Mesenchymal stem cell (in vitro differentiated cells and primary cell): ENCODE results near the gene GHR.
A peak's percentile ranks its signal among the peaks of the same experiment; 100 is the strongest.

Experiments
- DNase-seq: peaks from one replicate; pipeline ENCODE4 v3.0.0-alpha.2; 2013
- H2AFZ ChIP-seq: one replicate; pipeline ENCODE4 v1.6.1; 2013; ENCODE audit warnings: low read depth, mild to moderate bottlenecking, control low read depth, inconsistent platforms, low read length, moderate library complexity
- H2AK5ac ChIP-seq: 2 replicates; pipeline ENCODE4 v1.6.1; 2013; ENCODE audit warnings: low read length, moderate library complexity, mild to moderate bottlenecking, inconsistent platforms; ENCODE audit not compliant: severe bottlenecking
- H2BK120ac ChIP-seq: one replicate; pipeline ENCODE4 v1.6.1; 2013; ENCODE audit warnings: low read depth, mild to moderate bottlenecking, inconsistent platforms, low read length, moderate library complexity
- H2BK12ac ChIP-seq, 2 experiments: one replicate each; pipeline ENCODE4 v1.6.1; 2013; ENCODE audit warnings: inconsistent platforms in 2 of 2, low read length in 2 of 2, mild to moderate bottlenecking in 2 of 2, moderate library complexity in 2 of 2, control low read depth in 1 of 2
- H2BK15ac ChIP-seq: one replicate; pipeline ENCODE4 v1.6.1; 2013; ENCODE audit warnings: mild to moderate bottlenecking, low read depth, inconsistent platforms; ENCODE audit not compliant: poor library complexity, severe bottlenecking
- H2BK5ac ChIP-seq: 2 replicates; pipeline ENCODE4 v1.6.1; 2013; ENCODE audit warnings: low read depth, mild to moderate bottlenecking, low read length, control low read depth, inconsistent platforms; ENCODE audit not compliant: poor library complexity, severe bottlenecking
- H3K14ac ChIP-seq, 2 experiments: one replicate each; pipeline ENCODE4 v1.6.1; 2013; ENCODE audit warnings: inconsistent platforms in 2 of 2, low read length in 2 of 2, control low read depth in 1 of 2, mild to moderate bottlenecking in 1 of 2, moderate library complexity in 1 of 2
- H3K18ac ChIP-seq, 2 experiments: one replicate each; pipeline ENCODE4 v1.6.1; 2013; ENCODE audit warnings: inconsistent platforms in 2 of 2, low read length in 2 of 2, control low read depth in 1 of 2, low read depth in 1 of 2, mild to moderate bottlenecking in 1 of 2
- H3K23ac ChIP-seq, 2 experiments: one replicate each; pipeline ENCODE4 v1.6.1; 2013; ENCODE audit warnings: inconsistent platforms in 2 of 2, low read length in 2 of 2, mild to moderate bottlenecking in 2 of 2, moderate library complexity in 2 of 2, control low read depth in 1 of 2
- H3K27ac ChIP-seq: 2 replicates; pipeline ENCODE4 v1.5.1; 2013; ENCODE audit warnings: mild to moderate bottlenecking, moderate library complexity, low read length, control low read depth, inconsistent platforms; ENCODE audit not compliant: poor library complexity, severe bottlenecking
- H3K27me3 ChIP-seq, 2 experiments: 2 replicates each; pipeline versions ENCODE4 v1.6.1 to v1.7.0; 2013; ENCODE audit warnings: low read length in 2 of 2, mild to moderate bottlenecking in 2 of 2, moderate library complexity in 2 of 2, control low read depth in 1 of 2, inconsistent platforms in 1 of 2; ENCODE audit not compliant: control insufficient read depth in 1 of 2, insufficient read depth in 1 of 2
- H3K36me3 ChIP-seq, 2 experiments: 2 replicates each; pipeline versions ENCODE4 v1.6.1 to v1.7.0; 2013; ENCODE audit warnings: low read length in 2 of 2, control low read depth in 1 of 2, inconsistent platforms in 1 of 2, low read depth in 1 of 2, mild to moderate bottlenecking in 1 of 2; ENCODE audit not compliant: insufficient read depth in 2 of 2, control insufficient read depth in 1 of 2
- H3K4ac ChIP-seq, 2 experiments: one replicate each; pipeline ENCODE4 v1.6.1; 2013; ENCODE audit warnings: inconsistent platforms in 2 of 2, low read length in 2 of 2, mild to moderate bottlenecking in 2 of 2, moderate library complexity in 2 of 2, control low read depth in 1 of 2, low read depth in 1 of 2
- H3K4me1 ChIP-seq: 2 replicates; pipeline ENCODE4 v1.6.1; 2013; ENCODE audit warnings: low read depth, low read length, control low read depth; ENCODE audit not compliant: control insufficient read depth, insufficient read depth
- H3K4me2 ChIP-seq: 2 replicates; pipeline ENCODE4 v1.6.1; 2013; ENCODE audit warnings: low read length, mild to moderate bottlenecking, inconsistent platforms; ENCODE audit not compliant: poor library complexity, severe bottlenecking
- H3K4me3 ChIP-seq, 2 experiments: 2 replicates each; pipeline versions ENCODE4 v1.5.1 to v1.7.0; 2013; ENCODE audit warnings: low read length in 2 of 2, mild to moderate bottlenecking in 2 of 2, control low read depth in 1 of 2, low read depth in 1 of 2; ENCODE audit not compliant: insufficient read depth in 1 of 2
- H3K79me1 ChIP-seq: replicated peaks from 2 replicates; pipeline ENCODE4 v1.6.1; 2013; ENCODE audit warnings: mild to moderate bottlenecking, control low read depth, low read length, inconsistent platforms; ENCODE audit not compliant: poor library complexity, severe bottlenecking
- H3K9ac ChIP-seq: 2 replicates; pipeline ENCODE4 v1.7.0; 2013; ENCODE audit warnings: mild to moderate bottlenecking, low read length, moderate library complexity
- H3K9me3 ChIP-seq: 2 replicates; pipeline ENCODE4 v1.7.0; 2013; ENCODE audit warnings: mild to moderate bottlenecking, low read length; ENCODE audit not compliant: control insufficient read depth
- H4K8ac ChIP-seq: one replicate; pipeline ENCODE4 v1.6.1; 2013; ENCODE audit warnings: inconsistent platforms, mild to moderate bottlenecking, low read length, moderate library complexity
- H4K91ac ChIP-seq: one replicate; pipeline ENCODE4 v1.6.1; 2013; ENCODE audit warnings: mild to moderate bottlenecking, low read length, inconsistent platforms
- WGBS: methylation state at CpG from one replicate; pipeline ENCODE4 v1.1.7; 2013; ENCODE audit warnings: mixed read lengths; 5-methylcytosine and 5-hydroxymethylcytosine counted together

The GHR gene

GRCh38 chr5:42387563-42387962 is 35.7 kb upstream of the GHR start:
- no peak overlapping the region for H2AFZ ChIP-seq
- no peaks in the 10 kb centered on the region for H3K27me3 ChIP-seq
- H2BK15ac ChIP-seq = no peak overlapping the region
- H3K4me2 ChIP-seq = no peak overlapping the region
- H3K4me1 ChIP-seq = no peaks in the 10 kb centered on the region
- no peak overlapping the region for H3K4ac ChIP-seq
- no peak overlapping the region for H3K4me3 ChIP-seq
- H4K91ac ChIP-seq = no peak overlapping the region
- H2BK12ac ChIP-seq = no peak overlapping the region
- H3K18ac ChIP-seq = no peak overlapping the region
- H2BK120ac ChIP-seq = no peak overlapping the region
- no peak overlapping the region for H3K14ac ChIP-seq
- DNase-seq = no peak
- no peak overlapping the region for H2BK5ac ChIP-seq
- H3K9ac ChIP-seq = no peak overlapping the region
- no peak overlapping the region for H4K8ac ChIP-seq
- H3K36me3 ChIP-seq = no peaks in the 10 kb centered on the region
- no peak overlapping the region for H3K27ac ChIP-seq
- H3K79me1 ChIP-seq = no peaks in the 10 kb centered on the region
- no peak overlapping the region for H2AK5ac ChIP-seq
- H3K23ac ChIP-seq = no peak overlapping the region
- H3K9me3 ChIP-seq = peaks cover 2% of the 10 kb centered on the region
- 60% methylated on average over 1 of the region's 2 CpGs for WGBS

- Histone ChIP-seq H3K79me1 (no peaks in the 10 kb centered on the region), H3K14ac (no peak overlapping the region), H2AK5ac (no peak overlapping the region), H2BK120ac (no peak overlapping the region), H3K18ac (no peak overlapping the region), H3K9me3 (peaks cover 8% of the 10 kb centered on the region), H4K91ac (no peak overlapping the region), H3K23ac (no peak overlapping the region), H2AFZ (no peak overlapping the region), H4K8ac (no peak overlapping the region), H3K4me1 (no peaks in the 10 kb centered on the region), H3K27ac (no peak overlapping the region), H3K4ac (no peak overlapping the region), H3K36me3 (no peaks in the 10 kb centered on the region), H2BK12ac (no peak overlapping the region), H3K27me3 (no peaks in the 10 kb centered on the region), H3K9ac (no peak overlapping the region), H2BK15ac (no peak overlapping the region), H3K4me2 (no peak overlapping the region), H3K4me3 (no peak overlapping the region), H2BK5ac (no peak overlapping the region)
- no peak for DNase-seq
- WGBS = 88% methylated on average over 5 of the region's 5 CpGs
These were observed 33.1 kb upstream of the GHR start for GRCh38 chr5:42390115-42390514.

- no peak overlapping the region for H2BK120ac ChIP-seq
- H3K23ac ChIP-seq = no peak overlapping the region
- H2BK12ac ChIP-seq = no peak overlapping the region
- no peak for DNase-seq
- no peaks in the 10 kb centered on the region for H3K4me1 ChIP-seq
- H4K8ac ChIP-seq = no peak overlapping the region
- no peak overlapping the region for H2AFZ ChIP-seq
- no peak overlapping the region for H3K14ac ChIP-seq
- no peaks in the 10 kb centered on the region for H3K79me1 ChIP-seq
- no peak overlapping the region for H2BK5ac ChIP-seq
- H3K36me3 ChIP-seq = no peaks in the 10 kb centered on the region
- H3K27ac ChIP-seq = no peak overlapping the region
- H3K4me2 ChIP-seq = no peak overlapping the region
- H3K4ac ChIP-seq = no peak overlapping the region
- no peak overlapping the region for H2AK5ac ChIP-seq
- no peak overlapping the region for H2BK15ac ChIP-seq
- H3K9ac ChIP-seq = no peak overlapping the region
- no peak overlapping the region for H3K4me3 ChIP-seq
- no peaks in the 10 kb centered on the region for H3K27me3 ChIP-seq
- H3K9me3 ChIP-seq = peaks cover 8% of the 10 kb centered on the region
- 49% methylated on average over 2 of the region's 2 CpGs for WGBS
- no peak overlapping the region for H3K18ac ChIP-seq
- H4K91ac ChIP-seq = no peak overlapping the region
These were observed 30.3 kb upstream of the GHR start for GRCh38 chr5:42392917-42393316.

DNA sequence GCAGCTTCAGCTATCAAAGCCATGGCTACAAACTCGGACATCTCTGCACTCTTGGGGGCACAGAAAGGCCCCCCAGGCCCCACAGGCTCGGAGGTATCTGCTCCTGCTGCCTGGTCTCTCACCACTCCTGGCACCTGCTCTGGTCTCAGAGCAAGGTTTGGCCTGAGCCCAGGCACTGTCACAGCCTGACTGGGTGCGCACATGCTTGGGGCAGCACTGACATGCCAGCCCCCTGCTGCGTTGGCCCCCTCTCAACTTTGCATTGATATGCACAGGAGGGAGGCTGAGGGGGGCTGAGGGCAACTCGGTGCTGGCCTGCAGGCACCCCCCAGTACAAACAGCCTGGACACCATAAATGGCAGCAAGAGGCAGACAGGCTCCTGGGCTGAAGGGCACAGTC is 27.1 kb upstream of the GHR start:
- Histone ChIP-seq H3K18ac (no peak overlapping the region), H2BK15ac (no peak overlapping the region), H4K91ac (peak overlapping the region; percentile 15), H3K27ac (no peak overlapping the region), H3K79me1 (no peaks in the 10 kb centered on the region), H2BK12ac (no peak overlapping the region), H3K4me3 (no peak overlapping the region), H2BK120ac (peak overlapping the region; percentile 19), H3K9me3 (peaks cover 8% of the 10 kb centered on the region), H3K4me1 (no peaks in the 10 kb centered on the region), H3K14ac (peak overlapping the region in 1 of 2 experiments; percentile 92), H2AK5ac (no peak overlapping the region), H3K23ac (no peak overlapping the region), H4K8ac (no peak overlapping the region), H3K9ac (no peak overlapping the region), H3K4ac (no peak overlapping the region), H3K4me2 (no peak overlapping the region), H2AFZ (no peak overlapping the region), H2BK5ac (no peak overlapping the region), H3K36me3 (no peaks in the 10 kb centered on the region), H3K27me3 (no peaks in the 10 kb centered on the region)
- DNase-seq = no peak
- WGBS = 68% methylated on average over 5 of the region's 5 CpGs
